HG03354 (cell line): ENCODE results near the gene CHCHD10.
A peak's percentile ranks its signal among the peaks of the same experiment; 100 is the strongest.

Experiments
- ATAC-seq: cut with Tn5 transposase; IDR thresholded peaks from one replicate; pipeline ENCODE4 v1.9.1; 2021; ENCODE audit warnings: mild to moderate bottlenecking; ENCODE audit not compliant: unreplicated experiment, poor library complexity, severe bottlenecking

CHCHD10 gene

DNA sequence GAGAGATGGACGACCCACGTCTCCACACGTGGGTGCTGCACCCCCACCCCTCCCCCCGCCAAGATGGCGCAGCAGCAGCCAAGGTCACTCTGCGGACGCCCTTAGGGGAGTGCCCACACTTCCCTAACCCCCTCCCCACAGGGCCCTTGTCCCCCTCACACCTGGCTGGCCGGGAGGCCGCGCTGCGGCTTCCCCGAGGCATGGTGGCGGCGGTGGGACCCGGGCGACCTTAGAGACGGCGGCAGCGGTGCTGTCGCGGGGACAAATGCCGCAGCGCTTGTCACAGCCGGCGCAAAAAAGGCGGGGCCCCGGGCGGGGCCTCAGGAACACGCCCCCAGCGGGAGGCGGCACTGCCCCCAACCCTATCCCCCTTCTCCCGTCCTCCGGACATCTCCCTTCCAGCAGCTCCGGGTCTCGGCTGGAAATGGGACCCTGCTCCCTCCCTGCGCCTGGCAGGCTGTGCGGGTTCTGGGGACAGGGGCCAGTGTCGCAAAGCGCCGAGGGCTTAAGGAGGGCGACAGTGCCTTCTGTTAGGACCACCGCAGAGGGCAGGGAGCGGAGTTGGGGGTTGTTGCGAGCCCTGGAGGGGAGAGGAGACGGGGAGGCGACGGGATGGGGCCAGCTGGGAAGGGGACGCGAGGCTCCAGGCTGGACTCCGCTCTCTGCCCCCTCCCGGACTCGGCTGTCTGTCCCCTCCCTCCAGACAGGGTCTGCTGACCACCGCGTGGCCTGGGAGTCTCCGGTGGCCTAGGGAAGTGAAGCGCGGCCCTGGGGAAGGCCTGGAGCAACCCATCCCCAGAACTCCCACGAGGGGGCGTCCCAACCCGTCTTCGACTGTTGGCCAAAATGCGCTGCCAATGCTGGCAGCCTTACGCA is at the start of gene CHCHD10:
Gene CHCHD10 (minus strand): TSS at position 300 of the 876 bp plus-strand sequence. CDS start 98 bp downstream, at position 202.
- peak; percentile 63 for ATAC-seq

DNA sequence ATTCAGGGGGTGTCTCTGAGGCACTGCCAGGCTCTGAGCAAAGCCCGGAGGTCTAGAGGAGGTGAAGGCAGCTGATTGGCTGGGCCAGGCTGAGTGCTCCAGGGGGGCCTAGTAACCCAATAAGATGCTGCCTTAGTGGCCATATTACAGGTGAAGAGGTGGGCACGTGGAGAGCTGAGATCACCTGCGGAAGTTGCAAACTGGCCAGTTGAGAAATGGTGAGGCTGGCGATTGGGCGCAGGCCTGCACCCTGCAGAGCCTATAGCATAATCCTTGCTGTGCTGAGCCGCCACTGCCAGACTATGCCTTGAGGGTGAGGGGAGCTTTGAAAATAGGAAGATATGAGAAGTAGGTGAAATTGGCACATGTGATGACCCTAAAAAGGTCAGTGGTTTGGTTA is 49.4 kb upstream of the CHCHD10 start:
- no peak for ATAC-seq

DNA sequence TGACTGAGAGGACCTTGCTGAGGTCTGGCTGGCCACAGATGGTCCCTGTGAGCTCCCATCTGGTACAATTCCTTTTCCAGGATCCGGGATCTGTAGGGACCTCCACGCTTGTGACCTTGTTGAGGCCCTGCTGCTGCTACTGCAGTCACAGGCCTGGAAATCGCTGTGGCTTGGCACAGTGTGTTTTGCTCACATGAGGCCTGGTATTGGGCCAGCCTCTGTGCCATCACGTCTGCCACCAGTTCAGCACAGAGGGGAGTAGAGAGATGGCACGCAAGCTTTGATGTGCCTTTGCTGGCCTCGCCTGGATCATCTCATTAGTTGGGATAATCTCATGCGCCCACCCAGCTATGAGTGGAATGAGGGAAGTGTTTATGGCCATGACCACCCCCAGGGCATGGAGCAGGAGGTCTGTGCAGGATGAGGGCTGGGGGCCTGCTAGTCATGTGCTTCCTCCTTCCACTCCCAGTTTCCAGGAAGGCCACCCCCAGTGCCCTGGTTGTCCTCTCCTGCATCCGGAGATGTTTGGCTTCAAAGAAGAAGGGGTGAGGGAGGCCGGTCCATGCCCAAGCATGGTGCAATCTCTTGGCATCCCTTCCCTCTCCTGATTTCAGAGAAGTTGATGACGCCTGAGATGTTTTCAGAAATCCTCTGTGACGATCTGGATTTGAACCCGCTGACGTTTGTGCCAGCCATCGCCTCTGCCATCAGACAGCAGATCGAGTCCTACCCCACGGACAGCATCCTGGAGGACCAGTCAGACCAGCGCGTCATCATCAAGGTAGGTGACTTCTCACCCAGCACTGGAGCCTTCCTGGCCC is 48.6 kb upstream of the CHCHD10 start:
- ATAC-seq = no peak

DNA sequence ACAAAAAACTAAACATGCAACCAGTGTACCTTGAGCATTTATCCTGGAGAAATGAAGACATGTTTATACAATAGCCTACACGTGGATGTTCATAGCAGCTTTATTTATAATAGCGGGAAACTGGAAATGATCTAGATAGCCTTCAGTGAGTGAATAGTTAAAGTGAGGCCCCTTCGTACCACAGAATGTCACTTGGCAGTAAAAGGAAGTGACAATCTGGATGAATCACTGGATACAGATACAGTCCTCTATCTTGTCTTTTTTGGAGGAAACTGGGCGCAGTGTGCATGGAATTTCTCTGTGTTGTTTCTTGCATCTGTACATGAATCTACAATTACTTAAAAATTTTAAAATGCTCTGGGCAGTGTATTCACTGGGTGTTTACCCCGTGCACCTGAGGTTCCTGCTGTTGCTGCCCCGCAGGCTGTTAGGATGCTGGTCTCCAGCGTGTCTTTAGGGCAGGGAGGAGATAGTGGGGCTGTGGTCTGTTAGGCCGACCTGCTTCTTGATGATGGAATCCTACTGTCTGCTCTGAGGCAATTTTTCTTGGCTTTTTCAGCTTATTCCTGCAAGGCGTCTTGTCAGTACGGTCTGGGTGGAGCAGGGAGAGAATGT is 47.9 kb upstream of the CHCHD10 start:
- no peak for ATAC-seq

DNA sequence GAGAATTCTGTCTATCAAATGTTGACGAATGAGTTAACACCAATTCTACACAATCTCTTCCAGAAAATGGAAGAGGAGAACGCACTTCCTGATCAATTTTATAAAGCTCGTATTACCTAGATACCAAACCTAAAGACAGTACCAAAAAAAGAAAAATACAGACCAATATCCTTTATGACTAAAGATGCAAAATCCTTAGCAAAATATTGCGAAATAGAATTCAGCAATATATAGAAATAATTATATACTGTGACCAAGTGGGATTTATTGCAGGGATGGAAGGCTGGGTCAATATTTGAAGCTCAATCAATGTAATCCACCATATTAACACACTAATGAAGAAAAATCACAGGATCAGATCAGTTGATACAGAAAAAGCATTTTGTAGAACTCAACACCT is 44.6 kb upstream of the CHCHD10 start:
- ATAC-seq = no peak

DNA sequence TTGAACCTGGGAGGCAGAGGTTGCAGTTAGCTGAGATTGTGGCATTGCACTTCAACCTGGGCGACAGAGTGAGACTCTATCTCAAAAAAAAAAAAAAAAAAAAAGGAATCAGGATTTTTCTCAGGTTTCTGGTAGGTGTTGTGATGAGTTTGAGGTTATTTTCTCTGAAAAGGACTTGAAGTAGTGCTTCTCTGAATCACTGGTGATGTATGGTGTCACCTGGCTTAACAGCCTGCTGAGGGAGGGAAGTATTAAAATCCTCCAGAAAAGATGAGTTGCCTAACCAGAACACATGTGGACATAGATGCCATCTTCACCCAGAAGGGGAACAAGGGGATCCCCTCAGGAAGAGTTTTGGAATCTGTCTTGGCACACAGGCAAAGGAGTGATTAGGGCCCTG is 39.1 kb upstream of the CHCHD10 start:
- no peak for ATAC-seq

DNA sequence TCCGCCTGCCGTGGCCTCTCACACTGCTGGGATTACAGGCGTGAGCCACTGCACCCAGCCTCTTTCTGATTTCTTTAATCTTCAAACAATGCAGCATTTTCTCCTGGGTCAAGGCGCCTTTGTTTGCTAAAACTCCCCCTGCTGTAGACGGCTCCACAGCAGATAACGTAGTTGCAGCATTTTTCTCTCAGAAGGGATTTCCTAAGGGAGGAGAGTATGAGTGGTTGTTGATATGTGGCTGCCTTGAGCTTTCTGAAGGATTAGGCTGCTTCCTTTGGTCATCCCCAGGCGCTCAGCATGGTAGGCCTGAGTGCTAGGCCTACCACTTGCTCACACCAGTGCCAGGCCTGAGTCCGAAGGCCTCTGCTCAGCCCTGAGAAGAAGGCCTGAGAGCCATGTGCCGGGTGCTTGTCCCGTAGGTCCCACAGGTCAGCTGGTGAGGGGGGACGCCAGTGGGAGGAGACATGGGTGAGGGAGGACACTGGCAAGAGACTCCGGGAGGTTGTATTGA is 37.1 kb upstream of the CHCHD10 start:
- ATAC-seq = no peak

DNA sequence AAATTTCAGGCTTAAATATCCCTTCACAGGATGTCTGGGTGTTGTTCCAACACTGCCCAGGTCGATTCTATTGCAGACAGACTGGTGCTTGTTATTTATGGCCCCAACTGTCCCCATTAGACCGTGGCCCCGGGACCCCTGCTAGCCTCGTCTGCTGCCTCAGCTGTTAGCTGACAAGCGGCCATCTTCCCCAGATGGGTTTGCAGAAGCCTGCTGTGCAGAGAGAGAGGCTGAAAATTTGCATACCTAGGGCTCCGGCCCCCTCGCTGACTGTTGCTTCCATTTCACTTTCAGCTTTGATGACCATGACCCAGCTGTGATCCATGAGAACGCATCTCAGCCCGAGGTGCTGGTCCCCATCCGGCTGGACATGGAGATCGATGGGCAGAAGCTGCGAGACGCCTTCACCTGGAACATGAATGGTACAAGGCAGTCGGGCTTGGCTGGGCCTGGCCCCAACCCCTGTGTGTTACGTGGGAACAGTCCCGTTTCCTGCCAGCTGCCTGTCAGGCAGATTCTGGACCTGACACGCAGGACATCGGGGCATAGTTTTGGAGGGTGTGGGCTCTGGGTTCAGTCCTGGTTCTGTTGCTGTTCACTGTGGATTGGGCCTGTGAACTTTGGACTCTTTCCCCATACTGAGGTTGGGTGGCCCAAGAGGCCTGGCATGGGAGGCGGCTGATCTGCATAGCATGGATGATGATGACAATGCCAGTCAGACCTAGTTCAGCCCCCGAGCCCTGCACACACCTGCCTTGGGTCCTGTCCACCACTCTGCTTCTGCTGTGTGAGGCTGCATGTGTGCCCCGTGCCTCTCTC is 35.4 kb upstream of the CHCHD10 start:
- ATAC-seq = no peak

DNA sequence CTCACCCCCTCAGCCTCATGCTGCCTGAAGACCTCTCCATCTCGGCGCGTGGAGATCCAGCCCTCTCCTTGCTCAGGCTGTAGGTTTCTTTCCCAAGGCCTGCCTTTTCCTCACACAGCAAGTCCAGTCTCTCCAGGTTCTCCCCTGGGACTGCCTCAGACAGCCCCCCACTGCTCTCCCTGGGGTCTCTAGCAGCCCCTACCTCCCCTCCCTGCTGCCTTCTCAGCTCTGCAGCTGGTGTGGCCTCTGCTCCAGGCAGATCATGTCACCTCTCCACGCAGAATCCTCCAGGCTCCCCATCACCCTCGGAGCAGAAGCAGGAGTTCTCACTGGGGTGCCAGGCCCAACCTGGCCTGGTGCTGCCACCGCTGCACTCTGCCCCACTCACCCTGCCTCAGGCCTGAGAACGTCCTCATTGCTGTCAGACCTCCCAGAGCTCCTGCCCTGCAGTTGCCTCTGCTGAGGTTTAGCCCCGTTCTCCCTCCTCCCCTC is 34.2 kb upstream of the CHCHD10 start:
- ATAC-seq = no peak

DNA sequence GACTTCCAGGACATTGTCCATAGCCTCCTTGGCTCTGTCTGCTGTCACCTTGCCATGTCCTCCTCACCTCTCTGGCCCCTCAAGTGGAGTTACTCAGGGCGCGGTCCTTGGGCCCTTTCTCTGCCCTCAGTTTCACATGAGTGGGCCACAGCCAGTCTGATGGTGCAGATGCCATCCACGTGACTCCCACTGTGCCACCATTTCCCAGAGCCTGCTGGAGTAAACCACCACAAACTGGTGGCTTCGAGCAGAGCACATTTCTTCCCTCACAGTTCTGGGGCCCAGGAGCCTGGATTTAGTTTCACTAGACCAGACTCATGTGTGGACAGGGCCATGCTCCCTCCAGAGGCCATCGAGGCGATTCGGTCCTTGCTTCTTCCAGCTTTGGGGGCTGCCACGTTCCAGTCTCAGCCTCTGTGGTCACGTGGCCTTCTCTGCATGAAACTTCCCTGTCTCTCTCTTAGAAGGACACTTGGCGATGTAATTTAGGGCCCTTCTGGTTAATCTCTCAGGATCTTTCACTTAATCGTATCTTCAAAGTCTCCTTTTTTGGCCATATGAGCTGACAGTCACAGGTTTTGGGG is 33.6 kb upstream of the CHCHD10 start:
- ATAC-seq = no peak

DNA sequence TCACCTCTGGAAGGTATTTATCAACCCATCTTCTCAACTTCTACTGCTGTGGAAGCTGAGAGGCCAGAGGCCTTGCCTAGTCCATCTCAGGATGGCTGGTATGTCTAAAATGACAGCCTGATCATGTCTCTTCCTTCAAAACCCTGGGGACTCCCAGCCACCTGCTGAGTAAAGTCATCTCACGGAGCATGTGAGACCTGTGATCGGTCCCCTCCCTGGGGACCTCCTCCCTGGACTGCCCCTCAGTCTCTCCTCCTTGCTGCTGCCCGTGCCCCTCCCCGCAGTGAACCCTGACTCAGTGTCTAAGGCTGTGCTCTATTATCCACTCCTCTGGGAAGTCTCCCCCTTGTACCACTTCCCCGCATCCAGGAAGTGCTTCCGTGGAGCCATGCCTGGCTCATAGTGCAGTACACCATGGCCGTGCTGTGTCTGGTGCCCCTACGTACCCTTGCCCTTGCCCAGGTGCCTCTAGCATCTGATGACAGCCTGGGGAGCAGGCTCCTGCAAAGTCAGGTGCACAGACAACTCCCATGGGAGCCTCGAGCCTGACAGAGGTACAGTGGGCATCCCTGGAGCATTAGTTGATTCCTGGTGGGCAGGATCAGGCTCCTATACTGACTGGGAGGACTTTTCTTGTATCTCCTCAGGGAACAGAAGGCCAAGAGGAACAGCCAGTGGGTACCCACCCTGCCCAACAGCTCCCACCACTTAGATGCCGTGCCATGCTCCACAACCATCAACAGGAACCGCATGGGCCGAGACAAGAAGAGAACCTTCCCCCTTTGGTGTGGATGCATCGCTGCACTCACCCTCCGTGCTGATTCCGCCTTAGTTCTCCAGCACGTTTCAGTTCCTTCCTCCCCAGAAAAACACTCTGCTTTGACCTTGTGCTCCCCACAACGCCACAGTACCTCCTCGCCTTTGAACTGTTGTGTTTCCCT is 32.8 kb upstream of the CHCHD10 start:
- peak; percentile 54 for ATAC-seq

DNA sequence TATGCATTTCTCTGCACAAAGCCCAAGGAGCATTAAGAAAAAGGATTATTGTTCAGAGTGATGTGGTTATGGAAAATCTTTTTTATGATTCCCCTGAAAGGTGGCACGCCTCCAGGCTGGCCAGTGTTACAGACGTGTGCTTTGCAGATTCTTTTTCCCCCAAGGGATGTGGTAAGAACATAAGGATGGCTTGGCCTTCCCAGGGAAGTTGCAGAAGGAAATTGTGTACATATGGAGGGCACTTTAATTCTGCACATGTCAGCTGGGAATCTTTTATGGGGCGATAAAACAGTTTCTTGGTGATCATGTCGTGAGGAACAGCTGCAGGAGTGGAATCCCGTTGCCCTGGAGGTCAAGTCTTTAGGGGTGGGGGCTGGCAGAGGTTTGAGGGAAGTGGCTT is 28.7 kb upstream of the CHCHD10 start:
- no peak for ATAC-seq

DNA sequence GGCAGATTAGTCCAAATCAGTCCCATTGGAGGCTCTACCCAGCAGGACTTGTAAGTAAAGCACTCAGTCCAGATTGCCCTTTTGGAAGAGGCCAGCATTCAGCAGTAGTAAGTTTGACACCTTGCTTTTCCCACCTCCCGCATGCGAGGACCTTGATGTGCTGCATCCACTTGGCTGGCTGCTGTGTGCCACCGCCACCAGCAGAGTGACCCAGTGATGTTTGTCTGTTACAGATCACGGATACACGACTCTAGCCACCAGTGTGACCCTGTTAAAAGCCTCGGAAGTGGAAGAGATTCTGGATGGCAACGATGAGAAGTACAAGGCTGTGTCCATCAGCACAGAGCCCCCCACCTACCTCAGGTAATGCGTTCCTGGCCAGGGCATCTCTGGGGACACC is 25.6 kb upstream of the CHCHD10 start:
- no peak for ATAC-seq

DNA sequence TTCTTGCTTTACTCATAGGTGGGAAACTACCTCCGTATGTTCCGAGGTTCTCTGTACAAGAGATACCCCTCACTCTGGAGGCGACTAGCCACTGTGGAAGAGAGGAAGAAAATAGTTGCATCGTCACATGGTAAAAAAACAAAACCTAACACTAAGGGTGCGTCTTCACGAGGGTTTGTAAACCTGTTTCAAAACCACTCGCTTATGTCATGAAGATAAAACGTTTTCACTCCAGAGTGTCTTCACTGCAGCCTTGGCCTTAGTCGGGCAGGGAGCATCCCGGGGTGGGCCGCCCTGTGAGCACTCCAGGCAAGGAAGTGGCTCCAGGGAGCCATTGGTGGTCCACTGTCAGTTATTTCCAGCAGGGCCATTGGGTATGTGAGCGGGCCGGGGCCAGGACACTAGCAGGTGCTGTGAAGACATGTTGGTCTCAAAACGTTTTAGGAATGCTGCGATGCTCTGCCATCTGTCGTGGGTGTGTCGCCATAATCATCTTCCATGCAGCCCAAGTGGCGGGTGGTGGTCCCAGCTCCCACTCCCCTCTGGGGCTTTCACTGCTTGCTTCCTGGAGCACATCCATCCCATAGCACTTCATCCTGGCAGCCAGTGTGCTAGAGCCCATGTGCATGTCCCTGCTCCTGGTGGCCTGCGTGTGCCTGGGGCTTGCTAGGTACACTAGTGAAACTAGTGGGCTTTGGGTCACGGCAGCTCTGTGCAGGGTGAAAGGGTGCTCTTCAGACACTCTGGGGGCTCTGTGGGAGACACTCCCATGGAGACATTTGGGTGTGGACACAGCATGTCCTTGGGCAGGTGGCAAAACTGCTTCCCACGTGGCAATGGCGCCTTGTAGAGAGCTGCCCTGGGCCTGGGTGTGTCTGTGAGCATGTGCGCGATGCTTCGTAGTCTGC is 24.2 kb upstream of the CHCHD10 start:
- no peak for ATAC-seq

DNA sequence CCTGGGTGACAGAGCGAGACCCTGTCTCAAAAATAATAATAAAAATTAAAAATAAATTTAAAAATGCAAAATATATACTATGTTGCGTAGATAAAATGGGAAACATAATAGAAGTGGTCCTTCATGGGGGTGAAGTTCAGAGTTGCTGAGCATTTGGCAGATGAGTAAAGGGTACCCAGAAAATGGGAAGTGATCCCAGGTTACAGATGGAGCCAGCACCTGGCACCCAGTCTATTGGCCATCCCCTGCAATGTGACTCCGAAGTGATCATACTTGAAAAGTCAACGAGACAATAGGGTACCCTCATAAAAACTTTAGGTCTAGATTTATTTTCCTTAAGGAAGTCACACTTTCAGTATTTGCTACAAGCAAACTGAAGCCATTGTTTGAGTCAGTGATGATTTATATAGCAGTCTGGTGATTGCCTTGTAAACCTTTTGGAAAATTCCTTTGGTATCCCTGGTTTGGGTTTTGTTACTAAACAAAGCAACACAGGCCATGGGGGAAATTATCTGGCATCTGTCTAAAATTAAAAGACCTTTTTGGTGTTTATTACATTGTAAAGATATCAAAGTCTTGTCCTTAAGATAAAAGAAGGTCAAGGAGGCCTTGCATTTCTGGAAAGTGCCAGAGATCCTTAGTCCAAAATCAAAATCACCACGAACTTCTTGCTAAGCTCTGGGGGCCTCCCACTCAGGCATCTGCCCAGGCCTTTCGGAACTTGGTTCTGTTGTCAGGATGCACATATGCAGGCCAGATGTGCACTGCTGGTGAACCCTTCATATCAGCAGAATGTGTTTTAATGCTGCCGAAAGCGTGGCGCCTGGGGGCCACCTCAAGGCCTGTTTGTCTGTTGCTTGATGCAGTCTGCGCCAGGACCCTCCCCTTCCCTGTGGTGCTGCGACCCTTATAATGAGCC is 23.3 kb upstream of the CHCHD10 start:
- ATAC-seq = no peak

DNA sequence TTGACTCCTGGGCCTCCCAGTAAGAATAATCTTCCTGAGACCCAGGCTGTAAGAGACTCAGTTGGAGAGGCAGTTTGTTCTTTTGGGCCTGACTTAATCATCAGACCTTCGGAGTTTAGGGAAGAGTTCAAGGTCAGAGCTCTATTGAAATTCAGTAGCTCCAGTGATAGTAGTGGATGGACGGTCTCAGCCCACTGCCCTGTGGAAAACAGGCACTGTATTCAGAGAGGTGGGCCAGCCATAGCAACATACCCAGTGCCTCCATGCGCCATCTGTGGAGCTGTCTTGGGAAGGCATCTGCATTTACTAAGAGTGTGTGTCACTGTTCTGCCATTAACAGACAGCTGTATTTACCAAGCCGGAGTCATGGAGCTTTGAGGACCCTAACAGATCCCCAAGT is 21.9 kb upstream of the CHCHD10 start:
- ATAC-seq = no peak
